ENCODE results near the gene IGLON5. TPM values are rescaled to one million over a fixed set of nuclear protein-coding genes. Genes with fewer than 3 reads are reported as not detected.

The IGLON5 gene
- total RNA-seq, 4 donors from 2014 or later: 1.4 to 2.9 (median 1.7) TPM; not detected in 1

DNA sequence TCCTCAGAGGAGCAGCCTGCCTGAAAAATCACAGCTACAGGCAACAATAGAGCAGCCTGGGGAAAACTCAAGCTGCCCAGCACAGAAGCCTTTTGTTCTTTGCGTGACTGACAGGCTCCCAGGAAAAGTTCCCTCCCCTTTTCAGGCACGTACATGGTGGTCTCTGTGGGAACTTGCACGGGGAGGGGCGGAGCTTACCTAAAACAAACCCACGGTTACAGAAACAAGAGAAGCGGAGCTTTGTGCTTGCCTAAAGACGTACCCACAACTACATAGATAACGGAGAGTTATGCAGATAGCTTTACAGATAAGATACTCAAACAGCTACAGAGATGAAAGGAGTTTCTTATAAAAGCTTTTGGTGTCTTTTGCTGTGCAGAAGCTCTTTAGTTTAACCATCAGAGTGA lies 43.3 kb downstream of the IGLON5 start:
- ATAC-seq (ENCODE audit: low FRiP score) (no peak), DNase-seq (ENCODE audit: low spot score) (no peak)
- TF ChIP-seq, protein P1, sequence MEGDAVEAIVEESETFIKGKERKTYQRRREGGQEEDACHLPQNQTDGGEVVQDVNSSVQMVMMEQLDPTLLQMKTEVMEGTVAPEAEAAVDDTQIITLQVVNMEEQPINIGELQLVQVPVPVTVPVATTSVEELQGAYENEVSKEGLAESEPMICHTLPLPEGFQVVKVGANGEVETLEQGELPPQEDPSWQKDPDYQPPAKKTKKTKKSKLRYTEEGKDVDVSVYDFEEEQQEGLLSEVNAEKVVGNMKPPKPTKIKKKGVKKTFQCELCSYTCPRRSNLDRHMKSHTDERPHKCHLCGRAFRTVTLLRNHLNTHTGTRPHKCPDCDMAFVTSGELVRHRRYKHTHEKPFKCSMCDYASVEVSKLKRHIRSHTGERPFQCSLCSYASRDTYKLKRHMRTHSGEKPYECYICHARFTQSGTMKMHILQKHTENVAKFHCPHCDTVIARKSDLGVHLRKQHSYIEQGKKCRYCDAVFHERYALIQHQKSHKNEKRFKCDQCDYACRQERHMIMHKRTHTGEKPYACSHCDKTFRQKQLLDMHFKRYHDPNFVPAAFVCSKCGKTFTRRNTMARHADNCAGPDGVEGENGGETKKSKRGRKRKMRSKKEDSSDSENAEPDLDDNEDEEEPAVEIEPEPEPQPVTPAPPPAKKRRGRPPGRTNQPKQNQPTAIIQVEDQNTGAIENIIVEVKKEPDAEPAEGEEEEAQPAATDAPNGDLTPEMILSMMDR (IDR thresholded peaks at IDR 0.05): no peak

DNA sequence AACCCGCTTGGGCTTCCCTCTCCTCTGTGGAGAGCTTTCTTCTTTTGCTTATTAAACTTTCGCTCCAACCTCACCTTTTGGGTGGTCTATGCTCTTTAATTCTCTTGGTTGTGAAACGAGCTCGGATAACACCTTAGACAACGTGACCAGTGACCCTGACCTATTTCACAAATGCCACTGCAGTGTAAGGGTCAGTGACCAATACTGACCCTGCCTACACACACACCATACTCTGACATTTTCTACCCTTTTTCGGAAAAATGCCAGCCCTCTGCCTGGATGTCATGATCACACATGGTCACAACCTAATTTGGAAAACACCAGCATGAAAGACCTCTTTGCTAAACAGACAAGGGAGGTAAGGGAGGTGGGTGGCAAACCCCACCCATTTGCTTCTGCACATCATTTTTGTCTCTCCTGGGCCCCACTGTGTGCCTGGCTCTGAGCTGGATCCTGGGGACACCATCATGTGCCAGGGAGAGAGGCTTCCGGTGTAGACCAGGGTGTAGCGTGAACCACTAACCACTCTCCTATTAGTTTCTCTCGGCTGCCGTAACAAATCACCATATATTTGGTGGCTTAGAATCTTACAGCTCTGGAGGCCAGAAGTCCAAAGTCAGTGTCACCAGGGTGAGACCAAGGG lies 44.8 kb downstream of the IGLON5 start:
- DNase-seq (ENCODE audit: low spot score) (no peak), ATAC-seq (ENCODE audit: low FRiP score) (no peak)
- TF ChIP-seq, protein P1 (IDR thresholded peaks at IDR 0.05): no peak

DNA sequence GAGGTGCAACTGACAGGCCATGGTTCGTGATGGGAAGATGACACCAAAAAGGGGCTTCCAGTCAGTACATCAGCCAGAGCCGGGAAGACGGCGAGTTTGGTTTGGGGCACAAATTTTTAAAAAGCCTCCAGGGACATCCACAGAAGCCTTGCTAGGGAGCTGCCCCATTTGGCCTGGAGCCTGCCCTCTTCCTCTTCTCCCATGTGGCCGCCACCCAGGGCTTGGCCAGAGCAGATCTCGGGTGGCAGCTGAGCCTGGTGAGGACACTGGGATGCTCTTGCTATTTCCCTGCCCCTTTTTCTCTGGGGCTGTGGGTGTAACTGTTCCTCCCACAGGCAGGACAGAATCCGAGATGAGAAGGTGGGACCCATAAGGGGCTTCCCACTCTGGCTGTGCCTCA lies 46.5 kb downstream of the IGLON5 start:
- TF ChIP-seq, protein P1 (IDR thresholded peaks at IDR 0.05): no peak
- no peak for DNase-seq (ENCODE audit: low spot score)

DNA sequence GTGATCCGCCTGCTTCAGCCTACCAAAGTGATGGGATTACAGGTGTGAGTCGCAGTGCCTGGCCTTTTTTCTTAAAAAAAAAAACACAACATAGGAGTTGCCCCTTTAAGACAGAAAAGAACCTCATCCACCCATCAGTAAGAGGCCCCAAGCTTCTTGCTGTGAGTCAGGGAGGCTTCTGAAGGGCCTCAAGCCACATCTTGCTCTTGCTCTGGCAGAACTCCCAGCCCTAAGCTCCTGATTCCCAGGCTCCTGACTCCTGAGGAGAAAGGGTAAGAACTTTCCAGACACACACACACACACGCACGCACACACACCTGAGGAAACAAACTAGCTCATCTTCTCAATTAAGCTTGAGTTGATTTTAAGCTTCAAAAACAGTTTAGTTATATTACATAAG lies 47.9 kb downstream of the IGLON5 start:
- TF ChIP-seq, protein P1 (IDR thresholded peaks at IDR 0.05): no peak
- no peak for ATAC-seq (ENCODE audit: low FRiP score)
- DNase-seq (ENCODE audit: low spot score): no peak

More for the DNA sequence above, 46.5 kb downstream of the IGLON5 start:
- ATAC-seq (ENCODE audit: low FRiP score): no peak

DNA sequence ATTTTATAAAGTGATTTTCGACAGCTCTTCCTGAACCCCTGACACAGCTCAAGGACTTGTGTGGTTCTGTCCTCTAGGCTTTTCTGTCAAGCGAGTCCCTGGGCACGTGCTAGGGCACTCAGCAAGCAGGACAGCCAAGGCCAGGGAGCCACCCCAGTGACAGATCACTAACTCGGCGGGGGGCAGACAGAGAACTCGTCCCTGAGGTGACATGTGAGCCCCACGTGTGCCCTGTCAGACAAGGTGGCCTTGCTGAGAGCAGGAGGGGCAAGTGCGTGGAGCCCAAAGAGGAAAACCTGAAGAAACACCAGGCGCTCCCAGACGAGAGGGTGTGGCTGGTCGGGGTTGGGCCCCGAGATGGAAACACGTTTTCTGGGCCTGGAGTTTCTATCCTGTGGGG lies 49.8 kb downstream of the IGLON5 start:
- DNase-seq (ENCODE audit: low spot score): no peak
- no peak for ATAC-seq (ENCODE audit: low FRiP score)
- TF ChIP-seq, protein P1 (IDR thresholded peaks at IDR 0.05): no peak

DNA sequence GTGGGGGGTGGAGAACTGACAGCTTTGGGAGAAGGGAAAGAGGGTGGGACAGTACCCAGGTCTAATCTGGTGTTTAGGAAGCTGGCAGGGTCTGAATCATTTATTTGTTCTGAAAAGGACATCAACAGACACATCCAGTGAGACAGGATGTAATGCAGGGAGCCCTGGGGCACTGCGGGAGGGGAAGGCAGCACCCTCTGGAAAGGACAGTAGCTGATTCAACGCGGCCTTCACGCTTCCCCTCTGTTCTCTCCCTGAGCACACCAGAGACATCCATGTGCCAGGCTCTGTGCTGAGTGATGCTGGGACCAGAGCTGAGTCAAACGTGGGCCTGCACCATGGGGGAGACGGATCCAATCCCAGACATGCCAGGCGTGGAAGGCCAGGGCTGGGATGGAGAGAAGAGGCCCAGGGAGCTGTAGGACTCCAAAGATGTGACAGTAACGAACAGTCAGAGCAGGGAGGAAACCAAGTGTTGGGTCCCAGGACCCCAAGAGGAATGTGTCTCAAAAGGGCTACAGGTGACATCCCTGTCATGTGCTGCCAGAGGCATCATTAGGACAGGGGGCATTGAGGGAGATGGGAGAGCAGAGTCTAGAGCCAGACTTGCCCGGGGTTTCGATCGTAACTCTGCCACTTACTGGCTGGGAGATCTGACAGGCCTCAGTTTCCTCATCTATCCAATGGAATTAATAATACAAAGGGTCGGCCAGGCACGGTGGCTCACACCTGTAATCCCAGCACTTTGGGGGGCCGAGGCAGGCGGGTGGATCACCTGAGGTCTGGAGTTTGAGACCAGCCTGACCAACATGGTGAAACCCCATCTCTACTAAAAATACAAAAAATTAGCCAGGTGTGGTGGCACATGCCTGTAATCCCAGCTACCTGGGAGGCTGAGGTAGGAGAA lies 53.0 kb downstream of the IGLON5 start:
- TF ChIP-seq, protein P1 (IDR thresholded peaks at IDR 0.05): no peak
- ATAC-seq (ENCODE audit: low FRiP score): no peak
- no peak for DNase-seq (ENCODE audit: low spot score)

Data from omental fat pad (tissue), 4 donors.